GM18498 (cell line): ENCODE results near the gene KLK11.

ENCODE experiments used
- ATAC-seq: cut with Tn5 transposase; IDR thresholded peaks from one replicate; pipeline ENCODE4 v1.9.1; 2021; ENCODE audit warnings: mild to moderate bottlenecking, moderate library complexity; ENCODE audit not compliant: unreplicated experiment

KLK11 gene, protein sequence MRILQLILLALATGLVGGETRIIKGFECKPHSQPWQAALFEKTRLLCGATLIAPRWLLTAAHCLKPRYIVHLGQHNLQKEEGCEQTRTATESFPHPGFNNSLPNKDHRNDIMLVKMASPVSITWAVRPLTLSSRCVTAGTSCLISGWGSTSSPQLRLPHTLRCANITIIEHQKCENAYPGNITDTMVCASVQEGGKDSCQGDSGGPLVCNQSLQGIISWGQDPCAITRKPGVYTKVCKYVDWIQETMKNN

DNA sequence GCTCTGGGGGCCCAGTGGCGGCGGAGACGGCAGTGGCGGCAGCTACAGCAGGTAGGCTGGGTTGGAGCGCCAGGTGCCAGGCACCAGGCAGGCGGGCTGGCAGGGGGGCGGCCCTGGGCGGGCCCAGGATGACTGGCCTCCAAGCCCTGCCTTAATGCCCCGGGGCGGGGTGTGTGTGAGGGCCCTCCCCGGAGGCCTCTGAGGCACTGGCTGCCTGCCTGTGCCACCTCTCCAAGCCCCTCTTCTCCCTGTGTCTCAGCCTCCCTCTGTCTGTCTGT, at the start of gene KLK11:
TSS of gene KLK11 (minus strand) at position 63 of the 278 bp plus-strand sequence. CDS start 985 bp downstream, outside the sequence.
- ATAC-seq = no peak

- no peak for ATAC-seq
These were observed 49.6 kb upstream of the KLK11 start for GRCh38 chr19:51075998-51076397.

GRCh38 chr19:51071095-51071405, 44.6 kb upstream of the KLK11 start:
- no peak for ATAC-seq

GRCh38 chr19:51070334-51071094, 44.1 kb upstream of the KLK11 start:
- ATAC-seq = no peak

DNA sequence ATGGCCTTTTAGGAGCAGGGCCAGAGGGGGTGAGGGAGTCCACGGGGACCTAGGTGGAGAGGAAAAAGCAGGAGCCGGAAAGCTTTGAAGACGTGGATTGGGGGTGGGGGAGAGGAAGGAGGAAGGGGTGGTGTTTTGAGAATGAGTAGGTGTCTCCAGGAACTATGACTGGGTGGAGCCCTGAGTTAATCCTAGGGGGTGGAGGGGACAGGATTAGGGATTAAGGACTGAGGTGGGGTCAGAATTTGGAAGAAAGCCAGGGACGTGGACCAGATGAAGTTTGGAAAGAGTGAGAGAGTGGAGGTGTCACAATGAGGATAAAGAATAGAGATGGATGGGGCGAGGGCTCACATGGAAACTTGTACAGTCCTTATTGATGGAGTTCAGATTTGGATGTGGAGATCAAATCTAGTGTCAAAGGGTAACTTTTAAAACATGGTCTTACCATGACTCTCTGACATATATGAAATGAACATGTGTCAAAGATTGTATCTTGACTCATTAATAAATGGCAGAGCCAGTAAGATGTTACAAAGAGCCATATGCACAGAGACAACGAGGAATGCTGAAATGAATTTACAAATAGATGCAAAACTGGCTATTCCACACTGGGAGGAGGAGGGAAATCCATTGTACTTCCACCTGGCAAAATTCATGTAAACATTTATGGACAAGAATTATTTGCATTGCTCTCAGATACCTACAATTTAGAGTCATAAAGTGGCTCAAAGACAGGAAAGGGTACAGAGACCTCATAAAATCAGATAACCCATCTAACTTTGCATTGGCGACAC, 40.2 kb upstream of the KLK11 start:
- no peak for ATAC-seq

DNA sequence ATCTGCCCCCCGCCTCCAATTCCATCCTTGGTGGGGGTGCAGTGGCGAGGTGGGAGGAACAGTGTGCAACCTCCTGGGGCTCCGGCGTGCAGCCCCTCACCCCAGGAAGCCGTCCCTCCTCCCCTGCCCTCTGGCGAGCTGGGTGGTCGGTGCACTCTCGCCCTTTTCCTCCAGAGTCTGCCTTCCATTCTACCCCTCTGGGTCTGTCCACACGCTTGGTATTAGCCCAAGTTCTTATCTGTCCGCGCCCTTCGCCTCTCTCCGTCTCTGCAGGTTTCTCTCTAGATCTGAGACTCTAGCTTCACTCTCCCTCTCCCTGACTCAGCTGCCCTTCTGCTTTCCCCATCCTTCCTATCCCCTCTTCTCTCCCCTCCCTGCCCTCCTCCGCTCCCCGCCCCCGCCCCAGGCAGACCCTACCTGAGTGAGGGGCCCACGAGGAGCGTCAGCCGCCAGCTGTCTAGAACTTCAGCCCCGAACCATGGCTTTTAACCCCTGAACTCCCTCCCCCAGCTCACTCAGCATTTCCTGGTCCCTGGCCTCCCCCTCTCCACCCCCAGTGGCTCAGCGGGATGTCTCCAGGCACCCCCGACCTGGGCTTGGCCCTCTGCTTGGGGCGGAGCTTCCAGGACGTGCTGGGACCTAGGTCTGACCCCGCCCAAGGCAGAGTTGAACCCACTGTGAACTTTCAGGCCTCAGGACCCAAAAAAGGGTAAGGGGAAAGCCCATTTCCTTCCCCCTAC, 39.0 kb upstream of the KLK11 start:
- no peak for ATAC-seq

GRCh38 chr19:51064534-51065220, 38.3 kb upstream of the KLK11 start, which contains the start of gene KLK13:
KLK13 (minus strand) TSS chr19:51065092; CDS start chr19:51065067, 25 bp downstream.
- ATAC-seq = no peak

DNA sequence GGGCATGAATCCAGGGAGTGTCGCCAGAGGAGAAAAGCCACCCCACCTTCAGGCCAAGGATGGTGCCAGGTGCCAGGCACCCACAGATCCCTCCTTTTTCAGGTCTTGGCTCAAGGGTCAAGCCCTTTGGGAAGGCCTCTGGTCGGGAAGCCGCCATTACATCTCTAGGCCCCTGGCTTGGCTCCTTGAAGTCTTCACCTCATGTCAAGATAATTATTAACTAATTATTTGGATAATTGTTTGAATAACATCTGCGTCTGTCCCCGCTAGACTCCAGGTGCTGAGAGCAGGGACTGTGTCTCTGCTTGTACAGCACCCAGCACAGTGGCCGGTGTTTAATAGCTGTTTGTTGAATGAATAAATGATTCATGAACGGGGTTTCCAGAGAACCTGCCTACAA, 37.2 kb upstream of the KLK11 start:
- no peak for ATAC-seq

- ATAC-seq = no peak
These were observed 34.6 kb upstream of the KLK11 start for GRCh38 chr19:51060973-51061372.

DNA sequence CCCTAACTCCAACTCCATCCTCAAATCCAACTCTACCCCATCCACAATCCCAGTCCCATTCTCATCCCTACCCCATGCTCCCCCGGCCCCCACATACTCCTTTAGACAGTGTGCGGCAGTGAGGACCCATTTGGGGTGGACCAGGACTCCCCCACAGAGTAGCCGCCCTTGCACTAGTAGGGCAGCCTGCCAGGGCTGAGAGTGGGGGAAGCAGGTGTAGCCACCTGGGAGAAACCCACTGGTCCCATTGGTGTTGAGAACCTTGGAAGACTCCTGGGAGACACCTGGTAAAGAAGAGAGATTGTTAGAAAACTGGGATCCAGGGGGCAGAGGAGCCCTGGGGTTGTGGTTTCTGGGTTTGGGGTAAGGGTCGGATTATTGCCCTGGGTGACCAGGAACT, 33.9 kb upstream of the KLK11 start:
- ATAC-seq = no peak

DNA sequence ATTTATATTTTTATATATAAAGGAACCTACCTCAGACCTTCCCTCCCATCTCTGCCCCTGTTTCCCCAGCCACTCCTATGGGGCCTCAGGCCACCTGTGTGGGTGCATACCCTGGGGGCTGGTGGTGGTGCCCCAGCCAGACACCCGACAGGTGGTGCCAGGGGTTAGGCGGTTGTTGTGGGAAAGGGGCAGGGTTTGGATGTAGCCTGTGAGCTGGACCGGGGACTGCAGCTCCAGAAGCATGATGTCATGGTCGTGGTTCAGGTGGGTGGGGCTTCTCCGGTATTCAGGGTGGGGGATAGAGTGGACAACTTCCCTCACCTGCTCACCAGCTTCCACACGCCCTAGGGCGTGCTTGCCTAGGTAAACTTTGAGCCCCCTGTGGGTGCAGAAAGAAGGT, 33.3 kb upstream of the KLK11 start:
- no peak for ATAC-seq

- no peak for ATAC-seq
These were observed 29.4 kb upstream of the KLK11 start for GRCh38 chr19:51055866-51056265.

DNA sequence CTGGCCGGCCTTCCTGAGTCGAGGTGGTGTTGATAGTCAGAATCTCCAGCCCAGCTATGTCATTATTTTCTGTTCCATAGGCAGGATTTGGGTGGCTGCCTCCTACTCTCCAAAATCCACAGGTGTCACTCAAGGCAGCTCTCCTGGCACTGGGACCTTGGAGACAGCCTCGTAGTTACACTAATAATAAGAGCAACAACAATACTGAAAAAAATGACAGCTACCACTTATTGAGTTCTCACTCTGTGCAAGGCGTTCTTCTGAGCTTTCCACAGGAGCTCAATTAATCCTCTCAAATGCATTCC, 20.6 kb upstream of the KLK11 start:
- ATAC-seq = no peak

DNA sequence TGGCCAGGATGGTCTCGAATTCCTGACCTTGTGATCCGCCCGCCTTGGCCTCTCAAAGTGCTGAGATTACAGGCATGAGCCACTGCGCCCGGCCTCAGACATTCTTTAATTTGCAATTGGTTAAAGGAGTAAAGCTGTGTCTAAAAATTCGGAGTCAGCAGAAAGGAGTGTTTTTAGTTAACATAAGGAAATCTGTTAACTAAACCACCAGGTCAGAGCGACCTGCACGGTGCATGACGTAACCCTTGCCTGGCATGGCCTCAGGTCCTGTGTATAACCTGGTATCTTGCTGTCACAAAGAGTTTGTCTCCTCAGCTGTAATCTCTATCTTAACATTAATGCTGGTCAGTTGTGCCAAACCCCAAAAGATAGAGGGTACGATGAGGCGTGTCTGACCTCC, 17.9 kb upstream of the KLK11 start:
- ATAC-seq = no peak

DNA sequence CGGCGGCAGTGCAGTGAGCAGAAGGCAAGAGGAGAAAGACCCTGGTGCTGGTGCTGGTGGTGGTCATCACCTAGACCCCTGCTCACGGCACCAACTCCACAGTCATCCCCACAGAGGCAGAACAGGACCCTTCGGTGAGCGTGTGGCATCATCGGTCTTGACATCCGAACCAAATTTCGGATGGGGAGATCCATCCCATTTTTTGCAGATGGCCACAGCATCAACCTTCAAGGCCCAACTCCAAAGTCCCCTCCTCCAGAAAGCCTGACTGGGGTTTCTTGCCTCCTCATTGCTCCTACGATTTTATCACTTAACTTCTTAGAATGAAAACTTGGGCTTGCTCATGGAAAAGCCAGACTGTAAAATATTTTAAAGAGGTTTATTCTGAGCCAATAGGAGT, 17.1 kb upstream of the KLK11 start:
- no peak for ATAC-seq

DNA sequence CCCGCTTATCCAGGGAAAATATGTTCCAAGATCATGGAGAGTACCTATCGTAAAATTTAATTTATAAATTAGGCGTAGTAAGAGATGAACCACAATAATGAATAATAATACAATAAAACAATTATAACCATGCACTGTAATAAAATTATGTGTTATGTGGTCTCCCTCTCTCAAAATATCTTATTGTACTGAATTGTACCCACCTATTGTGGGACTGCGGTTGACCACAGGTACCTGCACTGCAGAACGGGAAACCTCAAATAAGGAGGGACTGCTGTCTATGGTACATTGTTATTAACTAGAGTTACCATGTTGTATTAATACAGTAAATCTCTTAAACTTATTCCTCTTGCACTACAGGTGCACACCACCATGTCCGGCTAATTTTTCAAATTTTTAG, 13.7 kb upstream of the KLK11 start:
- ATAC-seq = no peak

GRCh38 chr19:51036519-51036918, 10.1 kb upstream of the KLK11 start:
- no peak for ATAC-seq

DNA sequence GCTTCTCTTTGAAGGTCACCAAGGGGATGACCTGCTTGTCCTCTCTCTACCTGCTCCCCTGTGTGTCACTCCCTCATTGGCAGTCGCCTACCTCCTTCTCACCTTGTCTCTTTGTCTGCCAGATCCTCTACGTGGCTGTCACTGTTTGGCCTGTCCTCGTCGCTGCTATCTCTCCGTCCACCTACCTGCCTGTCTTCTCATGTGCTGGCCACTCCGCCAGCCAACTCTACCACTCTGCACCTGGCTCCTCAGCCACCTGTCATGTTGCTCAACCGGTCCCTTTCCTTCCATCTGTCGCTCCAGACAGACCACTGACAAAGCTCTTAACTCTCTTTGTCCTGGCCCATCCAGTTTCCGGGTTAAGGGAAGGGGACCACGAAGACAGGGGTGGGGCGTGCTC, 8.3 kb upstream of the KLK11 start, which contains the start of gene KLK12:
TSS of gene KLK12 (minus strand) at position 299 of the 400 bp plus-strand sequence. CDS start 381 bp downstream, outside the sequence.
- no peak for ATAC-seq

- no peak for ATAC-seq
These were observed 5.4 kb upstream of the KLK11 start for GRCh38 chr19:51031880-51032225.

GRCh38 chr19:51031220-51031879, 4.9 kb upstream of the KLK11 start:
- no peak for ATAC-seq
